Adrenal gland (tissue), 5 donors: ENCODE results near the gene ASMTL.

Source experiments
- CTCF ChIP-seq, 6 experiments: fragments of 450-650 bp in 4 of 6; fragments of 200-600 bp in 2 of 6; sonication (generic) in 1 of 6; IDR thresholded peaks; 1 replicate in 5 of 6; 2 replicates in 1 of 6; pipeline versions ENCODE4 v1.5.1 to v1.8.0; 2016 to 2021; ENCODE audit warnings: antibody characterized with exemption in 6 of 6, mild to moderate bottlenecking in 2 of 6, moderate library complexity in 1 of 6
- POLR2A ChIP-seq, 2 donors: fragments of 450-650 bp; IDR thresholded peaks; one replicate each; pipeline ENCODE4 v1.6.1; 2017; ENCODE audit warnings: antibody characterized with exemption in 2 of 2, mild to moderate bottlenecking in 2 of 2, moderate library complexity in 1 of 2
- donor health status: DM: no; HTN: no; CAD: no.

DNA sequence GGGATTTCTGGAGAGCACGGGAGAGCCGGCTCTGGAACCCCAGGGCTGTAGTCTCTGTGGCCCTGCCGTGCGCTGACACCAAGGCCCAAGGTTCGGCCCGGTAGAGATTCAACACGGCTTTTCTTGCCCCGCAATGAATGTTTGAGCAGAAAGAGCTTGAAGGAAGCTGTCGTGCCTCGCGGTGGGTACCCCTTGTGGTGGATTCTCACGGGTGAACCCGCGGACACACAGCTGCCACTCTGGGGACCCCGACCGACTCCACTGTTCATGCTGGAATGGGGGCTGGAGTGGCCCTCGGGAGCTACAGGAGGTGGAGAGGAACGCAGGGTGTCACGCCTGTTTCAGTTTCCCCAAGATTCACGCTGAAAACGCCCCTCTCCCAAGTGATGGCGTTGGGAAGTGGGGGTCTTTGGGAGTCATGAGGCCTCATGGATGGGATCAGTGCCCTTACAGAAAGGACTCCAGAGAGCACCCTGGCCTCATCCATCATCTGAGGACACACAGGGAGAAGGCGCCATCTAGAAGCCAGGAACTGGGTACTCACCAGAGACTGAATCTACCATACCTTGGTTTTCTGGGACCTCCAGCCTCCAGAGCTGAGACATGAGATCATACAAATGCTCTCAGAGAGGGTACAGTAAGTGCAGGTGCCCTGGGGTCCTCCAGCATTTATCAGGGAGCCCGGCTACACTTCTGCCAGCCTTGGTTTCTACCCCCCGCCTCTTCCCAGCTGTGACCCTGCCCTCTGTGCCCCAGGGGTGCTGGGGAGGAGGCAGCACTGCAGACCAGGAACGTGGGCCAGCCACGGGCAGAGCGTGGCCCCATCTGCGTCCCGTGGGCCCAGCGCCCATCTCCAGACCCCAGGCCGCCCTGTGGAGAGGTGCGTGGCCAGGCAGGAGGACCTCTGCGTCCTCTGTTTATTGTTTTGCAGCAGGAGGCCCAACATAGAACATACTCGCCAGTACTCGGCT lies 67.2 kb downstream of the ASMTL start:
- TF ChIP-seq CTCF (IDR thresholded peaks at IDR 0.05) (no peak), POLR2A (IDR thresholded peaks at IDR 0.05) (no peak)
